CD4-positive, CD25-positive, alpha-beta regulatory T cell (primary cell): Measurements from ENCODE around the gene LUZP2. TPM values are rescaled to one million over a fixed set of nuclear protein-coding genes. Genes with fewer than 3 reads are reported as not detected.
A peak's percentile ranks its signal among the peaks of the same experiment; 100 is the strongest.

Experiments used
- ATAC-seq, 2 donors: fragments of 150-1000 bp; cut with Tn5 transposase; one replicate each; pipeline ENCODE4 v1.10.0; 2021; ENCODE audit warnings: low read depth in 2 of 2, moderate number of reproducible peaks in 2 of 2, moderate library complexity in 1 of 2
- DNase-seq, 3 donors: peaks; one replicate each; pipeline versions ENCODE4 v3.0.0 to v3.0.0-alpha.2; 2012 to 2022; ENCODE audit warnings: mixed read lengths in 1 of 3
- H3K27ac ChIP-seq: one replicate; pipeline ENCODE4 v1.7.0; 2013; ENCODE audit warnings: mild to moderate bottlenecking, low read length; ENCODE audit not compliant: insufficient read depth, poor library complexity, severe bottlenecking
- H3K27me3 ChIP-seq: one replicate; pipeline ENCODE4 v1.7.0; 2013; ENCODE audit warnings: low read length; ENCODE audit not compliant: control insufficient read depth, insufficient read depth
- H3K36me3 ChIP-seq: one replicate; pipeline ENCODE4 v1.7.0; 2013; ENCODE audit warnings: mild to moderate bottlenecking, low read length, moderate library complexity; ENCODE audit not compliant: control insufficient read depth, insufficient read depth
- H3K4me1 ChIP-seq: 2 replicates; pipeline ENCODE4 v1.7.0; 2013; ENCODE audit warnings: mild to moderate bottlenecking, low read length; ENCODE audit not compliant: insufficient read depth, control insufficient read depth, poor library complexity, severe bottlenecking
- H3K4me3 ChIP-seq: one replicate; pipeline ENCODE4 v1.7.0; 2013; ENCODE audit warnings: low read depth, mild to moderate bottlenecking, low read length, moderate library complexity
- H3K9me3 ChIP-seq, 2 experiments: 1 replicate in 1 of 2; 2 replicates in 1 of 2; pipeline ENCODE4 v1.7.0; 2013; ENCODE audit warnings: low read length in 2 of 2, mild to moderate bottlenecking in 1 of 2, moderate library complexity in 1 of 2; ENCODE audit not compliant: control insufficient read depth in 2 of 2
- H3K27ac Mint-ChIP-seq, 3 donors: one replicate each; pipeline ENCODE4 v1.8.0; 2020 to 2022; ENCODE audit warnings: mild to moderate bottlenecking in 3 of 3, mixed read lengths in 3 of 3, moderate library complexity in 2 of 3
- H3K27me3 Mint-ChIP-seq: one replicate; pipeline ENCODE4 v1.8.0; 2022; ENCODE audit warnings: mild to moderate bottlenecking, mixed read lengths
- H3K36me3 Mint-ChIP-seq: one replicate; pipeline ENCODE4 v1.8.0; 2020; ENCODE audit warnings: mixed read lengths
- H3K4me1 Mint-ChIP-seq, 4 donors: one replicate each; pipeline ENCODE4 v1.8.0; 2020 to 2022; ENCODE audit warnings: mixed read lengths in 4 of 4, mild to moderate bottlenecking in 1 of 4
- H3K4me3 Mint-ChIP-seq, 4 donors: one replicate each; pipeline ENCODE4 v1.8.0; 2020 to 2022; ENCODE audit warnings: mild to moderate bottlenecking in 4 of 4, mixed read lengths in 4 of 4, moderate library complexity in 3 of 4
- H3K9me3 Mint-ChIP-seq, 7 donors: one replicate each; pipeline ENCODE4 v1.8.0; 2020 to 2022; ENCODE audit warnings: mixed read lengths in 7 of 7, mild to moderate bottlenecking in 3 of 7, moderate library complexity in 2 of 7
- polyA plus RNA-seq, 4 donors: library from polyadenylated mRNA; unstranded; fragments of 300-500 nt; fragmentation: Illumina TruSeq; gene quantifications; one replicate each; pipeline ENCODE4 v1.2.3, GENCODE V29; 2021
- total RNA-seq: library from RNA; stranded (reverse); gene quantifications from one replicate; pipeline ENCODE4 v1.2.3, GENCODE V29; 2022

Gene LUZP2
- total and polyA plus RNA-seq, 5 donors from 2014 or later, result not detected

GRCh38 chr11:24591283-24591682, 94.4 kb downstream of the LUZP2 start:
- peaks cover 0 to 11% (median 3%) of the 10 kb centered on the region in 7 donors for H3K9me3 Mint-ChIP-seq
- Histone ChIP-seq H3K27me3 (no peaks in the 10 kb centered on the region), H3K9me3 (peaks cover 2 to 5% of the 10 kb centered on the region in 2 experiments), H3K27ac (no peak overlapping the region), H3K4me1 (no peaks in the 10 kb centered on the region), H3K36me3 (no peaks in the 10 kb centered on the region), H3K4me3 (no peak overlapping the region)
- no peak for ATAC-seq
- H3K4me3 Mint-ChIP-seq, result no peak overlapping the region
- H3K27me3 Mint-ChIP-seq, result no peaks in the 10 kb centered on the region
- H3K4me1 Mint-ChIP-seq, result no peaks in the 10 kb centered on the region
- H3K36me3 Mint-ChIP-seq, result no peaks in the 10 kb centered on the region
- H3K27ac Mint-ChIP-seq, result no peak overlapping the region
- DNase-seq, result no peak

DNA sequence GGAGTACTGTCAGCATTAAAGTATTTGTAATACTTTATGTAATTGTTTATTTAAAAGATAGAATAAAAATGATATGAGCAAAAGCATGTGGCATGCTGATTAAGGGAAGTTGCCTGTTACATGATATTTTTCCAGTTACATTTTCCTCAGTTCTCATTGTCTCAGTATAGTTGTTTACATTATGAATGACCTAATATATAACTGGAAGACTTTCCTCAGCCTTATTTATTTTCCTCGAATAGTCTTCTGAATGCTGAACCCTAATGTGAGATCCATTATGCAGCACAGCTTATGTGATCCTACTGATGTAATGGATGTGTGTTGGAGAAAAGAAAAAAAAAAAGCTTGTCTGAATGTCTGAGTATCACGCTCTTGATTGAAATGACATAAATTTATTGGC, 95.5 kb downstream of the LUZP2 start:
- H3K36me3 ChIP-seq, result no peaks in the 10 kb centered on the region
- no peaks in the 10 kb centered on the region for H3K4me1 ChIP-seq
- no peak for DNase-seq
- peaks cover 2 to 11% (median 7%) of the 10 kb centered on the region in 7 donors for H3K9me3 Mint-ChIP-seq
- H3K27me3 Mint-ChIP-seq, result no peaks in the 10 kb centered on the region
- H3K4me1 Mint-ChIP-seq, result no peaks in the 10 kb centered on the region
- H3K27ac ChIP-seq, result no peak overlapping the region
- peaks cover 2 to 5% of the 10 kb centered on the region in 2 experiments for H3K9me3 ChIP-seq
- H3K4me3 Mint-ChIP-seq, result no peak overlapping the region
- no peak overlapping the region for H3K4me3 ChIP-seq
- H3K36me3 Mint-ChIP-seq, result no peaks in the 10 kb centered on the region
- ATAC-seq, result no peak
- no peaks in the 10 kb centered on the region for H3K27me3 ChIP-seq
- H3K27ac Mint-ChIP-seq, result no peak overlapping the region

- H3K27ac Mint-ChIP-seq, result no peak overlapping the region
- no peaks in the 10 kb centered on the region for H3K36me3 Mint-ChIP-seq
- Histone ChIP-seq H3K4me3 (no peak overlapping the region), H3K4me1 (no peaks in the 10 kb centered on the region), H3K27me3 (no peaks in the 10 kb centered on the region), H3K9me3 (peaks cover 2 to 5% of the 10 kb centered on the region in 2 experiments), H3K36me3 (no peaks in the 10 kb centered on the region), H3K27ac (no peak overlapping the region)
- no peak for ATAC-seq
- H3K27me3 Mint-ChIP-seq, result no peaks in the 10 kb centered on the region
- no peak for DNase-seq
- H3K9me3 Mint-ChIP-seq, result peaks cover 2 to 14% (median 8%) of the 10 kb centered on the region in 7 donors
- H3K4me3 Mint-ChIP-seq, result no peak overlapping the region
- H3K4me1 Mint-ChIP-seq, result no peaks in the 10 kb centered on the region
Measured at GRCh38 chr11:24593332-24593731, 96.5 kb downstream of the LUZP2 start.

- Histone ChIP-seq H3K4me1 (no peaks in the 10 kb centered on the region), H3K4me3 (no peak overlapping the region), H3K27ac (no peak overlapping the region), H3K9me3 (peaks cover 2 to 5% of the 10 kb centered on the region in 2 experiments), H3K27me3 (no peaks in the 10 kb centered on the region), H3K36me3 (no peaks in the 10 kb centered on the region)
- Mint-ChIP-seq H3K4me1 (no peaks in the 10 kb centered on the region), H3K36me3 (no peaks in the 10 kb centered on the region), H3K27ac (no peak overlapping the region), H3K9me3 (peaks cover 3 to 10% (median 5%) of the 10 kb centered on the region in 7 donors), H3K4me3 (no peak overlapping the region), H3K27me3 (no peaks in the 10 kb centered on the region)
- ATAC-seq, result no peak
- DNase-seq, result no peak
Measured at GRCh38 chr11:24594401-24594800, 97.5 kb downstream of the LUZP2 start.

DNA sequence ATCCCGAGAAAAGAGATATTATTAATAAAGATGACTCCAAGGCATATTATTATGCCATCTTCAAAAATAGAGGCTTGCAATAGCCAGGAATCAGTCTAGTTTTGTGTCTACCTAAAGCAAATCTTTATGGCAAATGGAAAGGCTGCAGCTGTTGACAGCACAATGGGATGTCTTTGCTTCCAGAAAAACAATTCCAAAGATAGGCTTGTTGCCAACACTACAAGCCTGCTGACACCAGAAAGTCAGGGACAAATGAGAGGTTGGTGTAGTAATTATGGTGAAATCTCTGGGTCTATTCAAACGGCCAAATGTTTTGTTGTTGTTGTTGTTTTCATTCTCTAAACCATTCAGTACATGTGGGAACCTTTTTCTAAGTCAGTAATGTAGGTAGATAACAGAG, 101.8 kb downstream of the LUZP2 start:
- no peaks in the 10 kb centered on the region for H3K4me1 Mint-ChIP-seq

GRCh38 chr11:24609192-24610119, 112.6 kb downstream of the LUZP2 start:
- ATAC-seq (no peak), DNase-seq (no peak)
- no peaks in the 10 kb centered on the region for H3K36me3 ChIP-seq
- no peaks in the 10 kb centered on the region for H3K27me3 ChIP-seq
- H3K4me1 ChIP-seq, result no peaks in the 10 kb centered on the region
- no peaks in the 10 kb centered on the region for H3K36me3 Mint-ChIP-seq
- H3K27me3 Mint-ChIP-seq, result no peaks in the 10 kb centered on the region
- H3K27ac Mint-ChIP-seq, result no peak overlapping the region
- H3K4me1 Mint-ChIP-seq, result no peaks in the 10 kb centered on the region
- no peak overlapping the region for H3K27ac ChIP-seq
- H3K4me3 ChIP-seq, result no peak overlapping the region
- peaks cover 3 to 4% of the 10 kb centered on the region in 2 experiments for H3K9me3 ChIP-seq
- peaks cover 3 to 42% (median 8%) of the 10 kb centered on the region in 7 donors for H3K9me3 Mint-ChIP-seq
- no peak overlapping the region for H3K4me3 Mint-ChIP-seq

More for the DNA sequence above, 101.8 kb downstream of the LUZP2 start:
- peaks cover 0 to 5% of the 10 kb centered on the region in 2 experiments for H3K9me3 ChIP-seq
- Mint-ChIP-seq H3K36me3 (no peaks in the 10 kb centered on the region), H3K27ac (peak overlapping the region in 1 of 3 donors; percentile 2), H3K9me3 (peaks cover 3 to 11% (median 6%) of the 10 kb centered on the region in 7 donors), H3K27me3 (no peaks in the 10 kb centered on the region), H3K4me3 (no peak overlapping the region)
- no peaks in the 10 kb centered on the region for H3K27me3 ChIP-seq
- H3K27ac ChIP-seq, result no peak overlapping the region
- no peaks in the 10 kb centered on the region for H3K4me1 ChIP-seq
- ATAC-seq (no peak), DNase-seq (no peak)
- H3K36me3 ChIP-seq, result no peaks in the 10 kb centered on the region
- H3K4me3 ChIP-seq, result no peak overlapping the region

- Mint-ChIP-seq H3K27ac (no peak overlapping the region), H3K4me3 (no peak overlapping the region), H3K9me3 (peaks cover 0 to 29% (median 8%) of the 10 kb centered on the region in 7 donors), H3K4me1 (no peaks in the 10 kb centered on the region), H3K36me3 (no peaks in the 10 kb centered on the region), H3K27me3 (no peaks in the 10 kb centered on the region)
- Histone ChIP-seq H3K27ac (no peak overlapping the region), H3K36me3 (no peaks in the 10 kb centered on the region), H3K9me3 (no peaks in the 10 kb centered on the region), H3K4me3 (no peak overlapping the region), H3K27me3 (no peaks in the 10 kb centered on the region), H3K4me1 (no peaks in the 10 kb centered on the region)
- DNase-seq (no peak), ATAC-seq (no peak)
Measured at GRCh38 chr11:24615451-24616160, 118.8 kb downstream of the LUZP2 start.
